RCC 7860 (cell line): Measurements from ENCODE around the gene MT1M.
A peak's percentile ranks its signal among the peaks of the same experiment; 100 is the strongest.
"Not testable (repeated sequence)": the region's sequence is repeated elsewhere in the genome, so short reads cannot be mapped to it uniquely, and the experiment has no call there.

Experiments used
- DNase-seq: peaks from one replicate; pipeline ENCODE4 v3.0.0-alpha.2; 2015; ENCODE audit warnings: low spot score
- FAIRE-seq: peaks from 2 replicates; lab custom pipeline; 2012; peaks lifted over from hg19 to GRCh38; lab: Jason Lieb, UNC

Gene MT1M

GRCh38 chr16:56608043-56608875, 24.2 kb upstream of the MT1M start, which contains the start of gene MT2A:
TSS of gene MT2A (plus strand) at chr16:56608584. CDS start at chr16:56608656, 72 bp downstream.
- FAIRE-seq (no peak), DNase-seq (peak; percentile 95)

GRCh38 chr16:56608876-56609462, 23.5 kb upstream of the MT1M start:
- no peak for FAIRE-seq
- no peak for DNase-seq

GRCh38 chr16:56609463-56609921, 23.0 kb upstream of the MT1M start:
- FAIRE-seq, result peak; percentile 46
- peak; percentile 77 for DNase-seq

- FAIRE-seq (no peak), DNase-seq (peak; percentile 88)
Observed at GRCh38 chr16:56610017-56610608, 22.3 kb upstream of the MT1M start.

GRCh38 chr16:56610609-56611111, 21.8 kb upstream of the MT1M start:
- DNase-seq, result peak; percentile 12
- no peak for FAIRE-seq

- FAIRE-seq, result peak; percentile 85
- DNase-seq, result peak; percentile 95
Observed at GRCh38 chr16:56611281-56611833, 21.1 kb upstream of the MT1M start.

- DNase-seq, result no peak
- FAIRE-seq, result no peak
Observed at GRCh38 chr16:56613706-56614105, 18.8 kb upstream of the MT1M start.

GRCh38 chr16:56614549-56614991, 17.9 kb upstream of the MT1M start:
- peak; percentile 95 for FAIRE-seq

GRCh38 chr16:56615353-56615752, 17.1 kb upstream of the MT1M start:
- FAIRE-seq (peak; percentile 55), DNase-seq (peak; percentile 28)

More at GRCh38 chr16:56614549-56614991, 17.9 kb upstream of the MT1M start:
- DNase-seq, result peak; percentile 98

- DNase-seq (no peak), FAIRE-seq (no peak)
Observed at GRCh38 chr16:56616608-56617211, 15.7 kb upstream of the MT1M start.

GRCh38 chr16:56617212-56618085, 15.0 kb upstream of the MT1M start:
- FAIRE-seq (no peak), DNase-seq (no peak)

GRCh38 chr16:56618138-56618537, 14.3 kb upstream of the MT1M start:
- no peak for FAIRE-seq
- no peak for DNase-seq

GRCh38 chr16:56620339-56620897, 12.0 kb upstream of the MT1M start:
- no peak for FAIRE-seq

GRCh38 chr16:56621665-56622445, 10.6 kb upstream of the MT1M start:
- DNase-seq, FAIRE-seq: not testable (repeated sequence)

More at GRCh38 chr16:56620339-56620897, 12.0 kb upstream of the MT1M start:
- DNase-seq, result no peak

GRCh38 chr16:56623184-56623583, 9.3 kb upstream of the MT1M start:
- DNase-seq, FAIRE-seq: not testable (repeated sequence)

GRCh38 chr16:56623637-56624036, 8.8 kb upstream of the MT1M start:
- FAIRE-seq (no peak), DNase-seq (no peak)

- DNase-seq (peak; percentile 81), FAIRE-seq (no peak)
Observed at GRCh38 chr16:56625140-56625942, 7.1 kb upstream of the MT1M start, which contains the start of gene MT1E. TSS of gene MT1E (plus strand) at chr16:56625781. CDS start at chr16:56625852, 71 bp downstream.
